GM18526 (cell line): ENCODE data around the gene KDELR1.

Experiments
- POLR2A ChIP-seq: IDR thresholded peaks from 3 replicates; pipeline ENCODE4 v1.6.1; 2011; ENCODE audit not compliant: insufficient read length; ENCODE audit errors: extremely low read depth

Gene KDELR1

DNA sequence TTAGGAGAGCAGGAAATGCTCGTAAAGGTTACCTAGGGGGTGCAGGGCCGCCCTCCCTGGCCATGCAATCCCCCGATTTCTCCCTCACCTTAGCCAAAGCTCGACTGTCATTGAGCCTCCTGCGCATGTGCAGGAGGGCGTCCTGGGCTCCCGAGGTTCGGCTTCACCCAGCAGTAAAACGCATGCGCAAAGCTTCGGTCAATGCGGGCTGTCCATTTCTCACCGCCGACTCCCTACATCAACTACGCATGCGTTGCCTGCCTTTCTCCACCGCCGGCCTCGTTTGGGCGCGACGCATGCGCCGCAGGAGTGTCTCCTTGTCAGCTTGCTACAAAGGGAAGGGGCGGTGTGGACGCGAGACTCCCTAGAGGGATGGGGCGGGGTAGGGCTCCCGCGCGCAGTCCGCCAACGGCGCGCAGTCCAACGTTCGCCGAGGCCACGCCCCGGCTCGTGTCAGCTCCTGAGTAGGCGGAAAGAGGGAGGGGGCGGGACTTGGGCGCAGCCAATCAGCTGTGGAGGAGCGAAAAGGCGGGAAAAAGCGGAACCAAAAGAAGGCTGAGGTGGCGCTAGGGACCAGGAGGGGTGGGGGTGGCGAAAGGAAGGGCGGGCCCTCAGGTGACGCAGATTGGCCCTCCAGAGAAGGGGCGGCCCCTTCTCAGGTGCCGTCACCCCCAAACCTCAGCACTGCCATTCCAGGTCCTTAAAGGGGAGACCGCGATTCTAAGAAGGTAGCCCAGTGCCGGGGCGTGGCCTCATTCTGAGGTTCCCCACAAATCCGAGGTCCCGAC lies 27.3 kb downstream of the KDELR1 start, which contains the start of the genes SYNGR4 and TMEM143:
Gene SYNGR4, plus strand, starts transcription at position 558 of the 788 bp plus-strand sequence. CDS start 1,476 bp downstream, outside the sequence.
Gene TMEM143, minus strand, starts transcription at position 131 of the 788 bp plus-strand sequence. Its CDS starts 20 bp downstream, at position 111.
- TF ChIP-seq POLR2A, result peak; percentile 67

DNA sequence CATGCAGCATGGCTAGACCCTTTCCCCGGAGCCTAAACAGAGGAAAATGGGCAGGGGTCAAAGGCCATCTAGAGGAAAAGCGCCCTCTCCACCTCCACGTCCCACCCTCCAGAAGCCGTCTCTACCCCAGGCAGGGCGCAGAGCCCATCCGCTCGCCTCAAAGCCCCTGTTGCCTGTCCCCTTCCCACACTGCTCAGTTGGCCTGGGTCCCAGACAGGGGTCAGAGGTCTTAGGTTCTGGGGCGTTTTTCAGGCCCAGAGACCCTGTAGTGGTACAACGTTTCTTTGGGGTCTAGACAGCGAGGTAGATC lies 27.9 kb downstream of the KDELR1 start:
- TF ChIP-seq POLR2A, result no peak

DNA sequence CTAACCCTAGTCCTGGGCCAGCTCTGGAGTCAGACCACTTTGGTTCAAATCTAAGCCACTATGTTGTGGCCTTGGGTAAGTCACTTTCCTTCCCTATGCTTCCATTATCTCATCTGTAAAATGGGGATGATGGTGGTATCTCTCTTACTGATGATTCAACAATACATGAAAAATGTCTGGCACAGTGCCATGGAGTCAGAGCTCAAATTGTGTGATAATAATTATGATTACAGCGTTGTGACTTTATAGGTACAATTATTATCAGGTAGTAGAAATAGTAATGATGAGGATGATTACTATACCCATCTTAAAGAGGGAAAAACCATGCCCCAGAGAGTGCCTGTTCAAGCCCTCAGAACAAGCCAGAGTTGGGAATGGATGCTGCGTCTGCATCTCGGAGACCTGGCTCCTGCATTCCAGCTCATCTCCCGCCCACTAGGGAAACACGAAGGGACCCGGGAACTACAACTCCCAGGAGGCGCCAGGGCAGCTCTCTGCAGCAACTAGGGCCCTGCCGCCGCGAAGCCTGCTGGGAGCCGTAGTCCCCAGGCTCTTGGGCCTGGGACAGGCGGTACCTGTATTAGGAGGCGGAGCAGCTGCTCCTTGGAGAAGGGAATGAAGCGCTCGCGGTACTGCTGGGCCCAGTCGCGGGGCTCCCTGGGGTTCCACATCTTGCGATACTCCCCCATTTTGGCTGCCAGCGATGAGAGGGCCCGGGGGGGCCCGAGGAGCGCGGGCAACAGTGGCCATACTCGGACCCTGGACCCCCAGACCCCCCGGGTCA lies 28.4 kb downstream of the KDELR1 start:
- peak; percentile 45 for TF ChIP-seq POLR2A

DNA sequence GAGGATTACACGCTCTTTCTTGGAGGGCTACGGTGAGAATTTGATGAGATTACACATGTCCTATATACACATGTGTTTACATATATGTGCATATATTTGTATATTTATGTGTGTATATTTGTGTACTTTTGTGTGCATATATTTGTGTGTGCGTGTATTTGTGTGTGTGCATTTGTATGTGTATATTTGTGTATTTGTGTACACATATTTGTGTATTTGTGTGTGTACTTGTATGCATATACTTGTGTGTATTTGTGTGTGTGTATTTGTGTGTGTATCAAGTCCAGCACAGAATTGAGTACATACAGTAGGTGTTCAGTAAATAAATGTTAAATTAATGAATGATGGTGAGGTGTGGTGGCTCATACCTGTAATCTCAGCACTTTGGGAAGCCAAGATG lies 29.4 kb downstream of the KDELR1 start:
- TF ChIP-seq POLR2A, result no peak

DNA sequence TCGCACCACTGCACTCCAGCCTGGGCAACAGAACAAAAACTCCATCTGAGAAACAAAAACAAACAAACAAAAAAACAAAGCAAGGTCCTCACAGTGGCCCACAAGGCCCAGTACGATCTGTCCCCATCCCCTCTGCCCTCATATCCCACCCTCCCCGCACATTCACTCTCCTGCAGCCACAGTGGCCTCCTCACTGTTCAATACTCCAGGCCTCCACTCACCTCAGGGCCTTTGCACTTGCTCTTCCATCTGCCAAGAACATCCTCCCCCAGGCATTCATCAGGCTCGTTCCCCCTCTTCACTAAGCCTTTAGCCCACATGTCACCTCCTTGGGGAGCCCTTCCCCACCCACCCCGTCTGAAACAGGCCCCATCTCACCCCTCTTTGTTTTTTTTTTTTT lies 32.2 kb downstream of the KDELR1 start:
- TF ChIP-seq POLR2A, result no peak

DNA sequence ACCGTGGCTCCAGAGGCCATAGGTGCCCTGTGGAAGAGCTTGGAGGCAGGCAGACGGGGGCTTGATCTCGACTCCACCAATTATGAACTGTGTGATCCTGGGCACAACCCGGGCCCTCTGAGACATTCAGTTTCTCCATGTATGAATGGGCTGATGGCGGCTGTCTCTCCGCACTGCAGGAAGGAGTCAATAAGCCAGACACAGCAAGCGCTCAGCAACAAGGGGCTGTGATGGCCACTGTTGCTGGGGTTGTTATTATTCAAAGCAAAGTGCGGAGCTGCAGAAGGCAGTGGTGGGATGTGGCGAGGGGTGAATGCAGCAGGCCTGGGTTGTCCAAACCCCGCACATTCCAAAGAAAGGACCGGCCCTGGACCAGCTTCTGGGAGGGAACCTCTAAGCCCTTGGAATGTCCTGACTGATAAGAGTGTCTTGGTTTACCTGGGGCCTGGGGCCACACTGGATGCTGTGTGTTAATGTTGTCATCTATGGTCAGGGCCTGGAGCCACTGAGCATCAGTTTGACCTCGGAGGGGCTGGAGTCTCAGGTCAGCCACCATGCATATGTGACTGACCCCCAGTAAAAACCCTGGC lies 35.9 kb downstream of the KDELR1 start:
- TF ChIP-seq POLR2A, result no peak

DNA sequence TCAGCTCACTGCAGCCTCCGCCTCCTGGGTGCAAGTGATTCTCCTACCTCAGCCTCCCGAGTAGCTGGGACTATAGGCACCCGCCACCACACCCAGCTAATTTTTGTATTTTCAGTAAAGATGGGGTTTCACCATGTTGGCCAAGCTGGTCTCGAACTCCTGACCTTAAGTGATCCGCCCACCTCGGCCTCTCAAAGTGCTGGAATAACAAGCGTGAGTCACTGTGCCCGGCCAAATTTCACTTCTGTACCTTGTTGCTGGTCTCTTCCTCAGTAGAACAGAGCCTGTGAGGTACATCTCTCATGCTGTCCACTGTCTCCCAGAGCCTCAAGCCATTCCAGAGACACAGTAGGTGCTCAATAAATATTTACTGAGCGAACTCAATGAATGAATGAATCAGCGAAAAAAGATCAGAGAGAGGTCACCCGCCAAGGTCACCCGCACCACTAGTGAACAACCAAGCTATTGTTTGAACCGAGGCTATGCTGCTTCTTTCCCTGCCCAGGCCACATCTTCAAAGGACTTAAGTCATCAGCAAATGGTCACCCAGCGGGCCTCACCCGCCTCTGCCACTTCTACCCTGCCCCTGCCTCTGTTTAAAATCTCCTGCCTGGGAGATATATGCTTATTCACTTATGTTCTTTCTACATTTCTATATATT lies 36.9 kb downstream of the KDELR1 start:
- TF ChIP-seq POLR2A, result no peak

DNA sequence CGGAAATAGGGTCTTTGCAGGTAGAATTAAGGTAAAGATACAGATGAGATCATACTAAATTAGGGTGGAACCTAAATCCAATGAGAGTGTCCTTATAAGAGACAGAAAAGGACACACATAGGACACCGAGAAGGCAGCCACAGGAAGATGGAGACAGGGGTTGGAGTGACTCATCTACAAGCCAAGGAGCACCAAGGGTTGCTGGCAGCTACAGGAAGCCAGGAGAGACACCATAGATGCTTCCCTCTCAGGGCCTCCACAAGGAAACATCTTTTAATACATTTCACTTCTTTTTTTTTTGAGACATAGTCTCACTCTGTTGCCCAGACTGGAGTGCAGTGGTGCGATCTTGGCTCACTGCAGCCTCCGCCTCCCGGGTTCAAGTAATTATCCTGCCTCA lies 37.7 kb downstream of the KDELR1 start:
- no peak for TF ChIP-seq POLR2A

DNA sequence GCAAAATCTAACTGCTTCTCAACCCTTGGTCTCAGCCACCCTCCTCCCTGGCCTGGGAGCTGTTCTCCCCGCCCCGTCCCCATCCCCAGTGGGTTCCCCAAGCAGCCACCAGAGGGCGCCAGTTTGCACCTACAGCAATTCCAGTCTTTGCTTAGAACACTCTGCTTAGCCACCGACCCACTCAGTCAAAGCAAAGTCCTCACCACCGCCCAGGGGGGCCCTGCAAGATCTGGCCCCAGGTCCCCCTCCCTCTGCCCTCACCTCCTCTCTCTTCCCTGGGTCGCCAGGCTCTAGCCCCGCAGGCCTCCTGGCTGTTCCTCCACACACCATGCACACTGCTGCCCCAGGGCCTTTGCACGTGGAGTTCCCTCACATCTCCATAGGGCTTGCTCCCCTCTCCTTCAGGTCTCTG lies 40.0 kb downstream of the KDELR1 start:
- no peak for TF ChIP-seq POLR2A

DNA sequence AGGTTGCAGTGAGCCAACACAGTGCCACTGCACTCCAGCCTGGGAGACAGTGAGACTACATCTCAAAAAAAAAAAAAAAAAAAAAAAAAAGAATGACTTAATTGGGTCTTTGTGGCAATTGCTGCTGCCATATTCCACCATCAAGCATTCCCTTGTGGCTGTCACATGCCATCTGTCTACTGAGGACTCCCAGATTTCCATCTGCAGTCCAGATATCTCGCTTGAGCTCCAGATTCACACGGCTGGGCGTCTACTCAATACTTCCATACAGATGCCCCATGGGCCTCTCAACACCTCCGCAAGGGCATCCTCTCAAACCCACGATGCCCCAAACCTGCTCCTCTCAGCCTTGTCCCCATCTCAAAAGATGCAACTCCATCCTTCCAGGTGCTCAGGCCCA lies 40.5 kb downstream of the KDELR1 start:
- TF ChIP-seq POLR2A, result no peak

DNA sequence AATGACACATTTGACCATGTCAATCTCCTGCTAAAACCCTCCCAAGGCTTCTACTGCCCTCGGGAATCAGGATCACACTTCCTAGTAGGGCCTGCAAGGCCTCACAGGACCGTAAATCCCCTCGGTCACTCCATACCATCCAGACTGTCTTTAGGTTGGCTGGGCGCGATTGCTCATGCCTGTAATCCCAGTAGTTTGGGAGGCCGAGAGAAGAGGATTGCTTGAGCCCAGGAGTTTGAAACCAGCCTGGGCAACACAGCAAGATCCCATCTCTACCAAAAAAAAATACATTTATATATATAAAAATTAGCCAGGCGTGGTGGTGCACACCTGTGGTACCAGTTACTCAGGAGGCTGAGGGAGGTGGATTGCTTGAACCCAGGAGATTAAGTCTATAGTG lies 42.6 kb downstream of the KDELR1 start:
- TF ChIP-seq POLR2A, result no peak

DNA sequence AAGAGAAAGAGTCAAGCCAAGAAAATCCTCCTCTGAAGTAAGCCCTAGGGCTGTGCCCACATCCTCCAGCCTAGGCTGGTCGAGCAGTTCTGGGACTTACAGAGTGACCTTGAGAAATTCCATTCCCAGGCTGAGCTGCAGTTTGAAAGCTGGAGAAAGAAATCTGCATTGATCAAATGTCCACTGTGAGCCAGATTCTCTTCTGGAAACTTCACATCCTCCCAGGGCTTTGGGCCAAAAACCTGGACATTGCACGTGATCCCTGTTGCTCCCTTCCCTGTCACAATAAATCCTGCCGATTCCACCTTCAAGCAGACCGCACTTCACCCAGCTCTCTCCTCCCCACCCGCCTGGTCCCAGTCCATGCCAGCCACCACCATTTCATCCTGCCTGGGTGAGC lies 43.3 kb downstream of the KDELR1 start:
- no peak for TF ChIP-seq POLR2A

DNA sequence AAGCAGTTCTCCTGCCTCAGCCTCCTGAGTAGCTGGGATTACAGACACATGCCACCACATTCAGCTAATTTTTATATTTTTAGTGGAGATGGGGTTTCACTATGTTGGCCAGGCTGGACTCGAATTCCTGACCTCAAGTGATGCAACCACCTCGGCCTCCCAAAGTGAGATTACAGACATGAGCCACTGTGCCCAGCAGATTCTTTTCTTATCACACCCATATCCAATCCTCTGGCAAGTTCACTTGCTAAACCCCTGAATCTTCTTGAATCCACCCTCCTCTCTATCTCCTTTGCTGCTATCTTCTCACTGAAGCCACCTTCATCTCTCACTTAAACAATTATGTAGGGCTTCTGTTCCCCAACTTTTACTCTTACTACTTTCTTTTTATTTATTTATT lies 45.2 kb downstream of the KDELR1 start:
- no peak for TF ChIP-seq POLR2A

DNA sequence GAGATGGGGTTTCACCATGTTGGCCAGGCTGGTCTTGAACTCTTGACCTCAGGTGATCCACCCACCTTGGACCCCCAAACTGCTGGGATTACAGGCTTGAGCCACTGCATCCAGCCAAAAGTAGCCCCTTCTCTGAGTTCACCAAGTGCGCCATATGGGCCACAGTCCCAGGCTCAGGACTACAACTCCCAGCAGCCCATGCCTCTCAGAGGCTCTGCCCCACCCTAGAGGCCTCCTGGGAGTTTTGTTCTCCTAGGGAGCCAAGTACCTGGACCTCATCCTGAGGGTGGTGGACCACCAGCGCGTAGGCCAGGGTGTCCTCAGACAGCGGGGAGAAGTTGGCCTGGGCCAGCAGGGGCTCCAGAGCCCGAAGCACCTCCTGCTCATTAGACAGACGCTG lies 46.5 kb downstream of the KDELR1 start:
- TF ChIP-seq POLR2A, result no peak

DNA sequence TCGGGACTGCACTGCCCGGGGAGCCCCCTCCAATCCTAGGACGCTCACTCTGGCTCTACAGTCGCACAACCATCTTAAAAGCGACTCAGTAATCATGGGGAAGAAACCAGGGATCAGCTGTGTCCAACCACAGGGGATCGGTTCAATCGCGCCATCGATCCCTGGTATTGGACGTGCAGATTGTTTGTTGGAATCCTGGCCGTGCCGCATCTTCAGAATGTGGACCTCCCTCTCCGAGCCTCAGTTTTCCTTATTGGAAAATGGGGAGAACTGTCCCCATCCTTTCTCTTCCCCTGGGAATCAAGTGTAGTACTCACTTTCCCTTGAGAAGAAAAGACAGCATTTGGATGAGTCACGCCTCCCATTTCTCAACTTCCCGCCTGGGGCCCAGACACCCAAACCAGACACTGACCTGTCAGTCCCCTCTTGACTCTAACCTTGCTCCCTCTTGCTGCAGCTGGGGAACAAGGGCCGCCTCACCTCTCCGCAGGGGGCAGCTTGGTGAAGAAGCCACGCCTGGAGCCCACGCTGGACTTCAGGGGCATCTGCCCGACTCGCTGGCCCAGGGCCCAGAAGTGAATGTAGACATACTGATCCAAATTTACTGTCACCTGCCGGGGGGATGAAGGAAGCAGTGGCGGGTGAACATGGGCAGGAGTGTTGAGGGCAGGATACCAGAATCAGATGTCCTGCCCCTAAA lies 48.4 kb downstream of the KDELR1 start:
- TF ChIP-seq POLR2A, result no peak

DNA sequence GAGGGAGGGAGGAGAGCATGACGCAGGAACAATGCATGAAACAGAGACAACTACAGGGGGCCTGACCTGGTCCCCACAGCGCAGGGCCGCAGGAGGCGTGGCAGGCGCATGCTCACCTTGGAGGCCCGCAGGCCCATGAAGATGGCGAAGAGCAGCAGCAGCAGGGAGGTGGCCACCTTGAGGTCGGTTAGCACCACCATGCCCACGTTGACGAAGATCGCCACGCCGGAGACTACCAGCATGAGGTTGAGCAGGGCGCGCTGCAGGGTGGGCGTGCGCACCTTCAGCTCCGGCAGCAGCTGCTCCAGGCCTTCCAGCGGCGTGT lies 49.0 kb downstream of the KDELR1 start:
- no peak for TF ChIP-seq POLR2A
